Stimulated activated CD4-positive, alpha-beta T cell treated with anti-CD3 and anti-CD28 coated beads, Interleukin-4, amount 100 ng/mL, for 1 hour (primary cell): ENCODE measurements around the gene ZMIZ1.

Experiments used
- DNase-seq: peaks from one replicate; pipeline ENCODE4 v3.0.0-alpha.2; 2020

ZMIZ1 gene

GRCh38 chr10:79179164-79179956 lies 110.6 kb downstream of the ZMIZ1 start:
- DNase-seq: no peak

GRCh38 chr10:79179957-79180309 lies 111.2 kb downstream of the ZMIZ1 start:
- no peak for DNase-seq

- no peak for DNase-seq
Observed at GRCh38 chr10:79180414-79181221, 111.9 kb downstream of the ZMIZ1 start.

GRCh38 chr10:79181227-79181626 lies 112.5 kb downstream of the ZMIZ1 start:
- no peak for DNase-seq

GRCh38 chr10:79181698-79182521 lies 113.1 kb downstream of the ZMIZ1 start:
- DNase-seq: no peak

GRCh38 chr10:79182781-79183467 lies 114.2 kb downstream of the ZMIZ1 start:
- DNase-seq: no peak

GRCh38 chr10:79183468-79183865 lies 114.7 kb downstream of the ZMIZ1 start:
- no peak for DNase-seq

- no peak for DNase-seq
Observed at GRCh38 chr10:79184145-79184625, 115.4 kb downstream of the ZMIZ1 start.

GRCh38 chr10:79184657-79185056 lies 115.9 kb downstream of the ZMIZ1 start:
- DNase-seq: no peak

- no peak for DNase-seq
Observed at GRCh38 chr10:79185067-79185774, 116.5 kb downstream of the ZMIZ1 start.

GRCh38 chr10:79185796-79186374 lies 117.1 kb downstream of the ZMIZ1 start:
- DNase-seq: no peak

- no peak for DNase-seq
Observed at GRCh38 chr10:79186486-79187120, 117.8 kb downstream of the ZMIZ1 start.

GRCh38 chr10:79187121-79187940 lies 118.6 kb downstream of the ZMIZ1 start:
- DNase-seq: no peak

- DNase-seq: no peak
Observed at GRCh38 chr10:79188154-79188965, 119.6 kb downstream of the ZMIZ1 start.

GRCh38 chr10:79189181-79189580 lies 120.4 kb downstream of the ZMIZ1 start:
- DNase-seq: no peak

- no peak for DNase-seq
Observed at GRCh38 chr10:79189853-79190435, 121.2 kb downstream of the ZMIZ1 start.

GRCh38 chr10:79190740-79191261 lies 122.0 kb downstream of the ZMIZ1 start:
- DNase-seq: no peak

- DNase-seq: no peak
Observed at GRCh38 chr10:79191951-79192676, 123.3 kb downstream of the ZMIZ1 start.
